ENCODE data around the gene CALCOCO1.

The CALCOCO1 gene

GRCh38 chr12:53759261-53759660, 32.0 kb upstream of the CALCOCO1 start:
- peaks cover 74% of the 10 kb centered on the region for H3K27me3 ChIP-seq (ENCODE audit: insufficient read depth, low read length)
- no peak overlapping the region for H3K9ac ChIP-seq (ENCODE audit: low read depth, low read length)
- no peak overlapping the region for H3K4me3 ChIP-seq (ENCODE audit: low read length)
- H3K4me1 ChIP-seq (ENCODE audit: insufficient read depth, low read length), result peaks cover 38% of the 10 kb centered on the region
- no peaks in the 10 kb centered on the region for H3K9me3 ChIP-seq (ENCODE audit: insufficient read depth, low read depth, low read length)
- 87% methylated on average over 2 of the region's 2 CpGs for WGBS
- H3K27ac ChIP-seq (ENCODE audit: low read depth, low read length), result no peak overlapping the region
- no peaks in the 10 kb centered on the region for H3K36me3 ChIP-seq (ENCODE audit: insufficient read depth, low read length)

GRCh38 chr12:53758730-53759103, 31.5 kb upstream of the CALCOCO1 start:
- H3K27me3 ChIP-seq (ENCODE audit: insufficient read depth, low read length), result peaks cover 77% of the 10 kb centered on the region
- peaks cover 43% of the 10 kb centered on the region for H3K4me1 ChIP-seq (ENCODE audit: insufficient read depth, low read length)
- no peaks in the 10 kb centered on the region for H3K9me3 ChIP-seq (ENCODE audit: insufficient read depth, low read depth, low read length)
- H3K9ac ChIP-seq (ENCODE audit: low read depth, low read length), result no peak overlapping the region
- no peak overlapping the region for H3K4me3 ChIP-seq (ENCODE audit: low read length)
- no peak overlapping the region for H3K27ac ChIP-seq (ENCODE audit: low read depth, low read length)
- 68% methylated on average over 8 of the region's 8 CpGs for WGBS
- H3K36me3 ChIP-seq (ENCODE audit: insufficient read depth, low read length), result no peaks in the 10 kb centered on the region

GRCh38 chr12:53758081-53758729, 31.0 kb upstream of the CALCOCO1 start:
- H3K9me3 ChIP-seq (ENCODE audit: insufficient read depth, low read depth, low read length), result no peaks in the 10 kb centered on the region
- no peak overlapping the region for H3K4me3 ChIP-seq (ENCODE audit: low read length)
- peaks cover 43% of the 10 kb centered on the region for H3K4me1 ChIP-seq (ENCODE audit: insufficient read depth, low read length)
- no peak overlapping the region for H3K27ac ChIP-seq (ENCODE audit: low read depth, low read length)
- H3K36me3 ChIP-seq (ENCODE audit: insufficient read depth, low read length), result no peaks in the 10 kb centered on the region
- no peak overlapping the region for H3K9ac ChIP-seq (ENCODE audit: low read depth, low read length)
- WGBS, result 85% methylated on average over 4 of the region's 7 CpGs
- peaks cover 77% of the 10 kb centered on the region for H3K27me3 ChIP-seq (ENCODE audit: insufficient read depth, low read length)

GRCh38 chr12:53757101-53757770, 30.0 kb upstream of the CALCOCO1 start:
- peaks cover 48% of the 10 kb centered on the region for H3K4me1 ChIP-seq (ENCODE audit: insufficient read depth, low read length)

GRCh38 chr12:53756300-53757100, 29.2 kb upstream of the CALCOCO1 start:
- peak overlapping the region; percentile 52 for H3K4me3 ChIP-seq (ENCODE audit: low read length)
- H3K9ac ChIP-seq (ENCODE audit: low read depth, low read length), result peak overlapping the region; percentile 30; the same call in 1 of the 2 replicates
- peaks cover 79% of the 10 kb centered on the region for H3K27me3 ChIP-seq (ENCODE audit: insufficient read depth, low read length)
- H3K4me1 ChIP-seq (ENCODE audit: insufficient read depth, low read length), result peaks cover 50% of the 10 kb centered on the region
- no peak overlapping the region for H3K27ac ChIP-seq (ENCODE audit: low read depth, low read length)
- no peaks in the 10 kb centered on the region for H3K9me3 ChIP-seq (ENCODE audit: insufficient read depth, low read depth, low read length)
- 80% methylated on average over 5 of the region's 5 CpGs for WGBS
- H3K36me3 ChIP-seq (ENCODE audit: insufficient read depth, low read length), result no peaks in the 10 kb centered on the region

More at GRCh38 chr12:53757101-53757770, 30.0 kb upstream of the CALCOCO1 start:
- no peak overlapping the region for H3K27ac ChIP-seq (ENCODE audit: low read depth, low read length)
- no peaks in the 10 kb centered on the region for H3K9me3 ChIP-seq (ENCODE audit: insufficient read depth, low read depth, low read length)
- WGBS, result 7% methylated on average over 17 of the region's 17 CpGs
- no peaks in the 10 kb centered on the region for H3K36me3 ChIP-seq (ENCODE audit: insufficient read depth, low read length)
- H3K9ac ChIP-seq (ENCODE audit: low read depth, low read length), result peak overlapping the region; percentile 30; the same call in 1 of the 2 replicates
- peak overlapping the region; percentile 52 for H3K4me3 ChIP-seq (ENCODE audit: low read length)
- H3K27me3 ChIP-seq (ENCODE audit: insufficient read depth, low read length), result peaks cover 79% of the 10 kb centered on the region

- peaks cover 51% of the 10 kb centered on the region for H3K4me1 ChIP-seq (ENCODE audit: insufficient read depth, low read length)
- H3K9me3 ChIP-seq (ENCODE audit: insufficient read depth, low read depth, low read length), result no peaks in the 10 kb centered on the region
- 27% methylated on average over 1 of the region's 3 CpGs for WGBS
- H3K36me3 ChIP-seq (ENCODE audit: insufficient read depth, low read length), result no peaks in the 10 kb centered on the region
- 0 out of 2 replicates have a peak overlapping the region, but pooled peaks have one; percentile 6 for H3K4me3 ChIP-seq (ENCODE audit: low read length)
- no peak overlapping the region for H3K27ac ChIP-seq (ENCODE audit: low read depth, low read length)
- H3K27me3 ChIP-seq (ENCODE audit: insufficient read depth, low read length), result peaks cover 82% of the 10 kb centered on the region
- no peak overlapping the region for H3K9ac ChIP-seq (ENCODE audit: low read depth, low read length)
These were observed 28.6 kb upstream of the CALCOCO1 start for GRCh38 chr12:53755893-53756292.

GRCh38 chr12:53755451-53755891, 28.2 kb upstream of the CALCOCO1 start:
- Histone ChIP-seq H3K36me3 (ENCODE audit: insufficient read depth, low read length) (no peaks in the 10 kb centered on the region), H3K9me3 (ENCODE audit: insufficient read depth, low read depth, low read length) (no peaks in the 10 kb centered on the region), H3K27me3 (ENCODE audit: insufficient read depth, low read length) (peaks cover 86% of the 10 kb centered on the region), H3K4me3 (ENCODE audit: low read length) (0 out of 2 replicates have a peak overlapping the region, but pooled peaks have one; percentile 6), H3K27ac (ENCODE audit: low read depth, low read length) (no peak overlapping the region), H3K9ac (ENCODE audit: low read depth, low read length) (no peak overlapping the region), H3K4me1 (ENCODE audit: insufficient read depth, low read length) (peaks cover 55% of the 10 kb centered on the region)
- 70% methylated on average over 4 of the region's 4 CpGs for WGBS

GRCh38 chr12:53754633-53755264, 27.5 kb upstream of the CALCOCO1 start:
- H3K36me3 ChIP-seq (ENCODE audit: insufficient read depth, low read length), result no peaks in the 10 kb centered on the region
- peaks cover 89% of the 10 kb centered on the region for H3K27me3 ChIP-seq (ENCODE audit: insufficient read depth, low read length)
- H3K4me1 ChIP-seq (ENCODE audit: insufficient read depth, low read length), result peaks cover 61% of the 10 kb centered on the region
- H3K9ac ChIP-seq (ENCODE audit: low read depth, low read length), result no peak overlapping the region
- no peaks in the 10 kb centered on the region for H3K9me3 ChIP-seq (ENCODE audit: insufficient read depth, low read depth, low read length)
- 60% methylated on average over 4 of the region's 4 CpGs for WGBS
- no peak overlapping the region for H3K27ac ChIP-seq (ENCODE audit: low read depth, low read length)
- H3K4me3 ChIP-seq (ENCODE audit: low read length), result no peak overlapping the region

GRCh38 chr12:53754188-53754585, 26.9 kb upstream of the CALCOCO1 start:
- Histone ChIP-seq H3K4me1 (ENCODE audit: insufficient read depth, low read length) (peaks cover 61% of the 10 kb centered on the region), H3K27me3 (ENCODE audit: insufficient read depth, low read length) (peaks cover 89% of the 10 kb centered on the region), H3K36me3 (ENCODE audit: insufficient read depth, low read length) (no peaks in the 10 kb centered on the region), H3K4me3 (ENCODE audit: low read length) (no peak overlapping the region), H3K9me3 (ENCODE audit: insufficient read depth, low read depth, low read length) (no peaks in the 10 kb centered on the region), H3K27ac (ENCODE audit: low read depth, low read length) (no peak overlapping the region), H3K9ac (ENCODE audit: low read depth, low read length) (no peak overlapping the region)
- WGBS, result 59% methylated on average over 6 of the region's 7 CpGs

- 0 out of 2 replicates have a peak overlapping the region, but pooled peaks have one; percentile 52 for H3K4me3 ChIP-seq (ENCODE audit: low read length)
- 85% methylated on average over 3 of the region's 3 CpGs for WGBS
- H3K27ac ChIP-seq (ENCODE audit: low read depth, low read length), result no peak overlapping the region
- H3K36me3 ChIP-seq (ENCODE audit: insufficient read depth, low read length), result no peaks in the 10 kb centered on the region
- H3K9me3 ChIP-seq (ENCODE audit: insufficient read depth, low read depth, low read length), result no peaks in the 10 kb centered on the region
- H3K4me1 ChIP-seq (ENCODE audit: insufficient read depth, low read length), result peaks cover 60% of the 10 kb centered on the region
- peaks cover 89% of the 10 kb centered on the region for H3K27me3 ChIP-seq (ENCODE audit: insufficient read depth, low read length)
- H3K9ac ChIP-seq (ENCODE audit: low read depth, low read length), result no peak overlapping the region
These were observed 25.4 kb upstream of the CALCOCO1 start for GRCh38 chr12:53752621-53753020.
